ENCODE data around the gene RRAGD.
A peak's percentile ranks its signal among the peaks of the same experiment; 100 is the strongest.

RRAGD gene, protein sequence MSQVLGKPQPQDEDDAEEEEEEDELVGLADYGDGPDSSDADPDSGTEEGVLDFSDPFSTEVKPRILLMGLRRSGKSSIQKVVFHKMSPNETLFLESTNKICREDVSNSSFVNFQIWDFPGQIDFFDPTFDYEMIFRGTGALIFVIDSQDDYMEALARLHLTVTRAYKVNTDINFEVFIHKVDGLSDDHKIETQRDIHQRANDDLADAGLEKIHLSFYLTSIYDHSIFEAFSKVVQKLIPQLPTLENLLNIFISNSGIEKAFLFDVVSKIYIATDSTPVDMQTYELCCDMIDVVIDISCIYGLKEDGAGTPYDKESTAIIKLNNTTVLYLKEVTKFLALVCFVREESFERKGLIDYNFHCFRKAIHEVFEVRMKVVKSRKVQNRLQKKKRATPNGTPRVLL

GRCh38 chr6:89412071-89413005 lies at the start of gene RRAGD:
TSS of gene RRAGD (minus strand) at chr6:89412273. CDS start at chr6:89411993, 280 bp downstream.
- DNase-seq, result peak; percentile 82

- DNase-seq, result no peak
Observed at GRCh38 chr6:89460713-89461112, 48.6 kb upstream of the RRAGD start.

GRCh38 chr6:89459501-89459900 lies 47.4 kb upstream of the RRAGD start:
- DNase-seq, result no peak

DNA sequence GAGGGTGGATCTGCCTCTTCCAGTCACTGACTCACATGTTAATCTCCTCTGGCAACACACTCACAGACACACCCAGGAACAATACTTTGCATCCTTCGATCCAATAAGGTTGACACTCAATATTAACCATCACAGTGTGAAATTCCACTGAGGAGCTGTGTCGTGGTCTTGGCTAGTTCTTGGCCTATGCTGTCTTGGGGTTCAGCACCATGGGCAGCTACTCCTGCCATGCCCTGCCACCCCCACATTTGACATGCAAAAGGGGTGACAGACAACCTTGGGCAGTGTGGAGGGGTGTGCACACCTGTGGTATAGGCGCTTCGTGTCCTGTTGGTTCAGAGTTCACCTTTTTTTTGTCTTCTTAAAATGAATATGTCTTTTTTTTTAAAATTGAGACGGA lies 46.6 kb upstream of the RRAGD start:
- DNase-seq, result no peak

GRCh38 chr6:89454300-89454699 lies 42.2 kb upstream of the RRAGD start:
- no peak for DNase-seq

DNA sequence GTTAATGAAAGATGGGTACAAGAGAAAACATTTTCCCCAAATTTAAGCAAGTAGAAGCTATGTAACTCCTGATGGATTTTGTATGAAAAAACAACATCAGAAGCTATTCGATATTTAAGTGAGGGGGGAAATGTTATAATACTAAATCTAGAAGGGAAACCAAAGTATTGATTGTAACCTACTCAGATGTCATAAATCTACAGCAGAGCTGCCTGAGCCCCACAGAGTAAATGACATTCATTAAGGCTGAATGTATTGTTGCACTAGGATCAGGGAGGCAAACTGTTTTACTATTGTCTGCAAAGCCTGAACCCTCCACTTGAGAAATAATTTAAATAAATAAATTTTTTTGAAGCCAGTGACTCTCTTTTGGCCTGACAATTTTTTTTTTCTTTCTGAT lies 40.2 kb upstream of the RRAGD start:
- DNase-seq, result no peak

GRCh38 chr6:89449193-89449592 lies 37.1 kb upstream of the RRAGD start:
- DNase-seq, result no peak

GRCh38 chr6:89443658-89444057 lies 31.6 kb upstream of the RRAGD start:
- DNase-seq, result peak; percentile 61

- DNase-seq, result no peak
Observed at GRCh38 chr6:89440200-89440599, 28.1 kb upstream of the RRAGD start.

GRCh38 chr6:89439014-89439413 lies 26.9 kb upstream of the RRAGD start:
- no peak for DNase-seq

DNA sequence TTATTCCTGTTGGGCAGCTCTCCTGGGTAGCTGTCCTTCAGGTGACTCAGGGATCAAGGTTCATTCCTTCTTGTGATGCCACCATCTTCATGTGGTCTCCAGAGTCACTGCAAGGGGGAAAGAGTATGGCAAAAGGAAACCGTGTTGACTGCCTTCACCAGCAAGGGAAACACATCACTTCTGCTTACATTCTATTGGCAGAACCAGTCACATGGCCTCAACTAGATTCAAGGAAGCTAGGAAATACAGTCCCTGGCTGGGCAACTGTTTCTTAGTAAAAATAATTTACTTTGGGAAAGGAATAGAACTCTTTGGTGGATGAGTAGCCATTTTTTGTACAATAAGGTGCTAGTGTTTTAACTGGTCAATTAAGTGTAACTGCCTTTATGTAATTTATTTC lies 26.2 kb upstream of the RRAGD start:
- DNase-seq, result no peak

DNA sequence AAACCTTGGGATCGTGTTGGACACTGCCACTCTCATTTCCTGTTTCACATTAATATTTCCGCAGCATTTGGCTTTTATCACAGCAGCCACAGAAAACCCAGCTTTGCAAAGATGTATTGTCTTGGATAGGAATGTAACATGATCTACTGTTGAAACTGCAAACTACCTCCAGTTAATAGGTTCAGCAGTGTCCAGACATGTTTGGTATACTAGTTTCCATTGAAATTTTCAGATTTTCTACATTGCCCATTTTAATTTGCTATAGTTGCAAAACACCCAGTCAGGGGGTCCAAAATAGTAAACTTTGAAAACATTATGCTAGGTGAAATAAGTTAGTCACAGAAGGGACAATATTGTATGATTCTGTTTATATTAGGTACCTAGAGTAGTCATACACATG lies 24.2 kb upstream of the RRAGD start:
- DNase-seq, result no peak

GRCh38 chr6:89434954-89435353 lies 22.9 kb upstream of the RRAGD start:
- DNase-seq, result peak; percentile 13

- DNase-seq, result no peak
Observed at GRCh38 chr6:89434150-89434499, 22.1 kb upstream of the RRAGD start.

GRCh38 chr6:89433252-89434149 lies 21.4 kb upstream of the RRAGD start:
- peak; percentile 53 for DNase-seq

DNA sequence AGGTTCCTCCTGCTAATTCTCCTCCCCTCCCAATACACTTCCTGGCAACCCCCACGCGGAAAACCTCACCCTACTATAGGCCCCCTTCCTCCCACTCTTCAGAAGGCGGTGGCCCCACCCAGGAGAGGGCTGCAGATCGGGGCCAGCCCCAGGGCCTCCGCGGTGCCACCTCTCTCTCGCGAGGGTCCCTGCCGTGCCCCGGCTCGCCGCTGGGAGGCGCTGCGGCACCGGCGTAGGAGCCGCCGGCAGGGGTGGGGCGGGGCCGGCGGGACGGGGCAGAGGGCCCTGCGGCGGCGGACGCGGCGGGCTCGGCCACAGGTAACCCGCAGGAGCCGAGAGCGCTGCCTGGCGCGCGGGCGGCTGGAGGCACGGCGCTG lies 20.8 kb upstream of the RRAGD start, which contains the start of gene ANKRD6:
TSS of gene ANKRD6 (plus strand) at position 278 of the 377 bp plus-strand sequence. CDS start 133,825 bp downstream, outside the sequence.
- peak; percentile 75 for DNase-seq

GRCh38 chr6:89430201-89430962 lies 18.3 kb upstream of the RRAGD start:
- DNase-seq, result peak; percentile 32

DNA sequence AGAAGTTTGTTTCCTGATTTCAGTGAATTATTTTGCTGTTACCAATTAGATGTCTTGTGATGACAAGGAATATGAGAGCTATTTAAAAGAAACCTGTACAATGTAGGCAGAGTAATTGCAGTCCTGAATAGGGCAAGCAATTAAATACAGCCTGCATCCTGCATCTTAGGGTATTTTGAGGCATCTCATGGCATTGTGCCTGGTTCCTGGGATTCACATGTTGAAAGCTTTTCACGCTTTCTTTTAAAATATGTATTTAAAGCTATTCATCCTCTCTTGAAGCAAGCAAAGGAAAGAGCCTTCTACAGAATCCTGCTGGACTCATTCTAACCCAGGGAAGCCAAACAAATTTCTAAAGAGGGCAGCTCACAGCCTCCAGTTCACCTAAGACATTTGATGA lies 4.7 kb upstream of the RRAGD start:
- no peak for DNase-seq

DNA sequence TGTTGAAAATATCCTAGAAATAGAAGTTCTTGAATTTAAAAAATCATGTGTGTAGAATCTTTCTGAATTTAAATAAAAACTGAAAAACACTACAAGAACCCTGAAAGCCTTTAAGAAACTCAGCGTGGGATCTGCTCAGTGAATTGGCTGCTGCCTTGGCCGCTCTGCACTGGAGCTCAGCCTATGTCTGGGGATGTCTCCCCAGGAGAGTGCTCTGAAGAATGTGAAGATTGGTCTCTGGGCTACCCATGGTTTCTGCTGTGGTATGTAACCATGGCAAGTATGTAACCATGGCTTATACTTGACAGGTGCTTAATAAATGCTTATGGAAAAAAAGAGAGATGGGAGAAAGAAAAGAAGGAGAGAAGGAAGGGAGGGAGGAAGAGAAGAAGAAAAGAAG lies 3.1 kb upstream of the RRAGD start:
- no peak for DNase-seq

DNA sequence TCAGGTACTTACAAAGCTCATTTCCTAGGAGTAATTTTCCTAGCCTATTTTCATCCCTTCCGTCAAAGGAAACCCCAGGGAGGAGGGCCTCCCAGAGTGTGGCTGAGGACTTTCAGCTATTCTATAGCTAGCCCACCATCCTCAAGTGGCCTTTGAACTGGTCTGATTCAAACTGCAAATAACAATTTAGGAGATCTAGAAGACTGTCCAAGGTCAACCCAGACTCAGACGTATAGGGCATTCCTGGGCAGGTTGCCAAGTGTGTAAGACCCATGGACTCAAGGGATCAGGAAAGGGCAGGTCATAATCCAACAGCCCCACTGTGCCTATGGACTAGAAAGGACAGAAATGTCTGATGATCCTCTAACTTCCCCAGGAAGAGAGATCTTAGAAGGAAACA lies 2.1 kb upstream of the RRAGD start:
- DNase-seq, result peak; percentile 9

- no peak for DNase-seq
Observed at GRCh38 chr6:89413006-89413400, 930 bp upstream of the RRAGD start.
